ENCODE measurements around the gene ZDHHC1.
"Not testable (repeated sequence)": the region's sequence is repeated elsewhere in the genome, so short reads cannot be mapped to it uniquely, and the experiment has no call there.

The ZDHHC1 gene

GRCh38 chr16:67361038-67361437, 55.2 kb downstream of the ZDHHC1 start:
- no peak for DNase-seq (ENCODE audit: low read depth in 2 of 2)

- DNase-seq (ENCODE audit: low read depth in 2 of 2), result not testable (repeated sequence)
These were observed 56.6 kb downstream of the ZDHHC1 start for GRCh38 chr16:67359540-67360269.

GRCh38 chr16:67357561-67357960, 58.7 kb downstream of the ZDHHC1 start:
- no peak for DNase-seq (ENCODE audit: low read depth in 2 of 2)

GRCh38 chr16:67356396-67356795, 59.9 kb downstream of the ZDHHC1 start:
- no peak for DNase-seq (ENCODE audit: low read depth in 2 of 2)

- not testable (repeated sequence) for DNase-seq (ENCODE audit: low read depth in 2 of 2)
These were observed 63.8 kb downstream of the ZDHHC1 start for GRCh38 chr16:67352463-67352862.

- no peak for DNase-seq (ENCODE audit: low read depth in 2 of 2)
These were observed 66.0 kb downstream of the ZDHHC1 start for GRCh38 chr16:67350324-67350723.

- DNase-seq (ENCODE audit: low read depth in 2 of 2), result no peak
These were observed 67.1 kb downstream of the ZDHHC1 start for GRCh38 chr16:67349172-67349571.

GRCh38 chr16:67346341-67346740, 69.9 kb downstream of the ZDHHC1 start:
- no peak for DNase-seq (ENCODE audit: low read depth in 2 of 2)

- DNase-seq (ENCODE audit: low read depth in 2 of 2), result no peak
These were observed 70.9 kb downstream of the ZDHHC1 start for GRCh38 chr16:67345401-67345800.

Measured in activated CD8-positive, alpha-beta memory T cell treated with anti-CD3 and anti-CD28 coated beads for 4 hours (primary cell).